Measurements from ENCODE around the gene UBE3A.
A peak's percentile ranks its signal among the peaks of the same experiment; 100 is the strongest.
"Not testable (repeated sequence)": the region's sequence is repeated elsewhere in the genome, so short reads cannot be mapped to it uniquely, and the experiment has no call there.

Gene UBE3A
- 170 to 230 reads per million in 2 experiments for total RNA-seq

GRCh38 chr15:25438601-25439368 is at the start of gene UBE3A:
UBE3A (minus strand) TSS chr15:25439024; CDS start chr15:25409107, 29,917 bp downstream.
- peak; percentile 80 for DNase-seq (ENCODE audit: low read depth)

- no peak for DNase-seq (ENCODE audit: low read depth)
These were observed 48.5 kb upstream of the UBE3A start for GRCh38 chr15:25487226-25487884.

- DNase-seq (ENCODE audit: low read depth) = no peak
These were observed 47.2 kb upstream of the UBE3A start for GRCh38 chr15:25486051-25486450.

GRCh38 chr15:25481208-25481859 is 42.5 kb upstream of the UBE3A start:
- DNase-seq (ENCODE audit: low read depth) = no peak

- DNase-seq (ENCODE audit: low read depth) = no peak
These were observed 39.5 kb upstream of the UBE3A start for GRCh38 chr15:25478313-25478712.

GRCh38 chr15:25477816-25478215 is 39.0 kb upstream of the UBE3A start:
- no peak for DNase-seq (ENCODE audit: low read depth)

- DNase-seq (ENCODE audit: low read depth) = no peak
These were observed 35.4 kb upstream of the UBE3A start for GRCh38 chr15:25474251-25474650.

- DNase-seq (ENCODE audit: low read depth) = no peak
These were observed 31.4 kb upstream of the UBE3A start for GRCh38 chr15:25470230-25470629.

GRCh38 chr15:25469377-25469776 is 30.6 kb upstream of the UBE3A start:
- no peak for DNase-seq (ENCODE audit: low read depth)

GRCh38 chr15:25468611-25469010 is 29.8 kb upstream of the UBE3A start:
- DNase-seq (ENCODE audit: low read depth) = no peak

- DNase-seq (ENCODE audit: low read depth) = no peak
These were observed 27.0 kb upstream of the UBE3A start for GRCh38 chr15:25465835-25466234.

- no peak for DNase-seq (ENCODE audit: low read depth)
These were observed 26.0 kb upstream of the UBE3A start for GRCh38 chr15:25464784-25465183.

- no peak for DNase-seq (ENCODE audit: low read depth)
These were observed 25.6 kb upstream of the UBE3A start for GRCh38 chr15:25464383-25464782.

GRCh38 chr15:25456196-25456595 is 17.4 kb upstream of the UBE3A start:
- DNase-seq (ENCODE audit: low read depth) = no peak

- DNase-seq (ENCODE audit: low read depth) = no peak
These were observed 16.4 kb upstream of the UBE3A start for GRCh38 chr15:25455226-25455625.

- no peak for DNase-seq (ENCODE audit: low read depth)
These were observed 15.9 kb upstream of the UBE3A start for GRCh38 chr15:25454771-25455170.

- DNase-seq (ENCODE audit: low read depth) = not testable (repeated sequence)
These were observed 14.4 kb upstream of the UBE3A start for GRCh38 chr15:25453246-25453645.

GRCh38 chr15:25451501-25451900 is 12.7 kb upstream of the UBE3A start:
- DNase-seq (ENCODE audit: low read depth) = no peak

GRCh38 chr15:25450163-25450562 is 11.3 kb upstream of the UBE3A start:
- no peak for DNase-seq (ENCODE audit: low read depth)

GRCh38 chr15:25446076-25446475 is 7.3 kb upstream of the UBE3A start:
- no peak for DNase-seq (ENCODE audit: low read depth)

GRCh38 chr15:25445412-25445811 is 6.6 kb upstream of the UBE3A start:
- DNase-seq (ENCODE audit: low read depth) = no peak

- no peak for DNase-seq (ENCODE audit: low read depth)
These were observed 2.3 kb upstream of the UBE3A start for GRCh38 chr15:25441111-25441510.

- no peak for DNase-seq (ENCODE audit: low read depth)
These were observed 579 bp upstream of the UBE3A start for GRCh38 chr15:25439369-25439836.

All from T follicular helper cell (primary cell).